Endothelial cell of umbilical vein (primary cell): ENCODE measurements around the gene CCDC38. TPM values are rescaled to one million over a fixed set of nuclear protein-coding genes. Genes with fewer than 3 reads are reported as not detected.

ENCODE experiments used
- BruUV-seq: library from RNA; stranded (reverse); fragments of 400-500 nt; replicated peaks from 2 replicates; lab custom pipeline; 2021; lab: Mats Ljungman, UMichigan
- CTCF ChIA-PET: fragments of 300-600, 350-600 bp; sonication (Branson Sonifier 250); formaldehyde crosslinking; loops from one replicate; lab custom pipeline; 2021; ENCODE audit warnings: antibody characterized with exemption, inconsistent platforms; lab: Charles Lee
- POLR2A ChIA-PET: fragments of 300-600, 350-600 bp; sonication (Branson Sonifier 250); formaldehyde crosslinking; loops from one replicate; lab custom pipeline; 2021; ENCODE audit warnings: antibody characterized with exemption, inconsistent platforms; lab: Charles Lee
- DNase-seq: peaks from one replicate; pipeline ENCODE4 v3.0.0-alpha.2; 2011; ENCODE audit warnings: low read depth, low spot score
- FAIRE-seq: peaks from 2 replicates; lab custom pipeline; 2011; peaks lifted over from hg19 to GRCh38; lab: Jason Lieb, UNC
- H2AFZ ChIP-seq: 2 replicates; pipeline ENCODE4 v1.6.0; 2012; ENCODE audit warnings: low read depth, low read length, control low read depth, inconsistent platforms
- H3K27ac ChIP-seq: 2 replicates; pipeline ENCODE4 v1.5.1; 2011; ENCODE audit warnings: low read depth, mild to moderate bottlenecking, control low read depth, low read length, moderate library complexity; ENCODE audit not compliant: insufficient read depth
- H3K27me3 ChIP-seq, 2 experiments: 2 replicates each; pipeline versions ENCODE4 v1.6.0 to v1.6.1; 2011; ENCODE audit warnings: low read length in 2 of 2, mixed read lengths in 1 of 2; ENCODE audit not compliant: control insufficient read depth in 2 of 2, insufficient read depth in 2 of 2
- H3K36me3 ChIP-seq, 2 experiments: 2 replicates in 1 of 2; 3 replicates in 1 of 2; pipeline ENCODE4 v1.5.1; 2011; ENCODE audit warnings: low read length in 2 of 2, mild to moderate bottlenecking in 1 of 2, moderate library complexity in 1 of 2; ENCODE audit not compliant: control insufficient read depth in 2 of 2, insufficient read depth in 2 of 2; ENCODE audit errors: extremely low read depth in 1 of 2
- H3K4me1 ChIP-seq: 3 replicates; pipeline ENCODE4 v1.5.1; 2011; ENCODE audit warnings: mild to moderate bottlenecking, low read length; ENCODE audit not compliant: control insufficient read depth, insufficient read depth; ENCODE audit errors: extremely low read depth
- H3K4me2 ChIP-seq: 2 replicates; pipeline ENCODE4 v1.6.1; 2011; ENCODE audit warnings: low read length, control low read depth, mixed read lengths; ENCODE audit not compliant: insufficient read depth
- H3K4me3 ChIP-seq, 3 experiments: fragments of 200-600 bp in 1 of 3; sonication (generic), shearing (Covaris generic) in 1 of 3; replicated peaks in 1 of 3; 2 replicates each; pipeline ENCODE4 v1.5.1; 2011 to 2016; ENCODE audit warnings: control low read depth in 3 of 3, low read length in 3 of 3, mild to moderate bottlenecking in 2 of 3, inconsistent platforms in 1 of 3, low read depth in 1 of 3, moderate library complexity in 1 of 3; ENCODE audit not compliant: insufficient read depth in 1 of 3
- H3K79me2 ChIP-seq: 2 replicates; pipeline ENCODE4 v1.6.0; 2012; ENCODE audit warnings: low read length, inconsistent platforms; ENCODE audit not compliant: control insufficient read depth, insufficient read depth
- H3K9ac ChIP-seq: replicated peaks from 2 replicates; pipeline ENCODE3; 2011; ENCODE audit warnings: low read length, control low read depth; ENCODE audit not compliant: insufficient read depth; ENCODE audit errors: extremely low read depth
- H3K9me1 ChIP-seq: replicated peaks from 3 replicates; pipeline ENCODE4 v1.6.0; 2011; ENCODE audit warnings: mild to moderate bottlenecking, low read length; ENCODE audit not compliant: control insufficient read depth, insufficient read depth; ENCODE audit errors: extremely low read depth
- H3K9me3 ChIP-seq: replicated peaks from 2 replicates; pipeline ENCODE4 v1.5.1; 2012; ENCODE audit warnings: low read length, inconsistent platforms; ENCODE audit not compliant: control insufficient read depth, insufficient read depth
- H4K20me1 ChIP-seq: replicated peaks from 2 replicates; pipeline ENCODE3; 2011; ENCODE audit warnings: mild to moderate bottlenecking, low read length; ENCODE audit not compliant: control insufficient read depth, insufficient read depth; ENCODE audit errors: extremely low read depth
- EZH2 ChIP-seq: IDR thresholded peaks from 2 replicates; pipeline ENCODE4 v1.6.1; 2012; ENCODE audit warnings: borderline replicate concordance, low read depth, mild to moderate bottlenecking, moderate library complexity, low read length, inconsistent platforms; ENCODE audit not compliant: severe bottlenecking
- FOS ChIP-seq: IDR thresholded peaks from 2 replicates; pipeline ENCODE4 v1.6.1; 2011; ENCODE audit warnings: mild to moderate bottlenecking, low read length, moderate library complexity, borderline replicate concordance; ENCODE audit not compliant: insufficient read depth
- GATA2 ChIP-seq: IDR thresholded peaks from 2 replicates; pipeline ENCODE4 v1.7.0; 2011; ENCODE audit warnings: low read depth, mild to moderate bottlenecking, moderate library complexity, mixed read lengths, low read length; ENCODE audit not compliant: insufficient read length, insufficient read depth
- JUN ChIP-seq: IDR thresholded peaks from 2 replicates; pipeline ENCODE4 v1.6.1; 2011; ENCODE audit warnings: borderline replicate concordance, low read depth; ENCODE audit not compliant: insufficient read length, insufficient read depth
- MAX ChIP-seq: IDR thresholded peaks from 2 replicates; pipeline ENCODE4 v1.6.1; 2011; ENCODE audit not compliant: insufficient read depth, insufficient read length
- MYC ChIP-seq: IDR thresholded peaks from one replicate; pipeline ENCODE4 v1.6.1; 2011; ENCODE audit warnings: mild to moderate bottlenecking, low read depth, low read length
- POLR2A ChIP-seq: IDR thresholded peaks from 2 replicates; pipeline ENCODE4 v1.6.1; 2012; ENCODE audit warnings: low read depth, mild to moderate bottlenecking, control low read depth, low read length
- POLR2AphosphoS5 ChIP-seq: IDR thresholded peaks from 2 replicates; pipeline ENCODE4 v1.6.1; 2012; ENCODE audit warnings: low read depth, mild to moderate bottlenecking, control low read depth, low read length, moderate library complexity; ENCODE audit not compliant: insufficient read depth
- dilution Hi-C: fragments of 300-500 bp; cut with MboI; formaldehyde crosslinking; loops from one replicate; pipeline ENCODE4 v1.15.0; 2019; ENCODE audit warnings: low sequenced_read_pairs; ENCODE audit not compliant: extremely low pct_ligation_motif_present
- intact Hi-C: fragments of 100-400 bp; cut with micrococcal nuclease; formaldehyde crosslinking; loops from one replicate; pipeline ENCODE4 v1.10.0; 2022
- polyA plus RNA-seq, 4 experiments: library from polyadenylated mRNA; depleted of rRNA in 3 of 4; stranded (reverse) in 3 of 4; unstranded in 1 of 4; fragments of >200 nt; gene quantifications; 2 replicates each; pipeline versions ENCODE4 v1.2.1 to v1.2.3, GENCODE V29; 2011 to 2012; ENCODE audit warnings: missing spikeins in 1 of 4
- total RNA-seq: library from RNA; stranded (reverse); gene quantifications from 2 replicates; pipeline ENCODE4 v1.2.3, GENCODE V29; 2021
- TF ChIP-seq, protein P1 (sequence below), 2 donors: IDR thresholded peaks; 1 replicate in 1 of 2; 2 replicates in 1 of 2; pipeline ENCODE4 v1.5.1; 2011; ENCODE audit warnings: low read length in 2 of 2, mild to moderate bottlenecking in 2 of 2, moderate library complexity in 2 of 2, control low read depth in 1 of 2, inconsistent platforms in 1 of 2, low read depth in 1 of 2; ENCODE audit not compliant: insufficient read depth in 1 of 2; ENCODE audit errors: extremely low read depth in 1 of 2

Gene CCDC38
- total and polyA plus RNA-seq, 2 donors (not counting 3 experiments of a cell fraction or from before 2014, with no cell fraction given): not detected

- H2AFZ ChIP-seq: no peak overlapping the region
- FAIRE-seq (no peak), DNase-seq (no peak)
- BruUV-seq: no TSS peak
- H3K79me2 ChIP-seq: no peaks in the 10 kb centered on the region
- ChIA-PET POLR2A (no interaction called here), CTCF (interaction anchor here (1.6 kb wide), 1 partner anchor 323 kb away, joined by 6 read pairs; no protein-coding TSS in a partner anchor)
- dilution Hi-C loops (no loop called here), intact Hi-C loops (no loop called here)
- H3K9me3 ChIP-seq: no peaks in the 10 kb centered on the region
- no peaks in the 10 kb centered on the region for H3K36me3 ChIP-seq
- no peak overlapping the region for H3K27ac ChIP-seq
- no peak overlapping the region for H3K9ac ChIP-seq
- no peak overlapping the region for H3K4me2 ChIP-seq
- TF ChIP-seq, protein P1, sequence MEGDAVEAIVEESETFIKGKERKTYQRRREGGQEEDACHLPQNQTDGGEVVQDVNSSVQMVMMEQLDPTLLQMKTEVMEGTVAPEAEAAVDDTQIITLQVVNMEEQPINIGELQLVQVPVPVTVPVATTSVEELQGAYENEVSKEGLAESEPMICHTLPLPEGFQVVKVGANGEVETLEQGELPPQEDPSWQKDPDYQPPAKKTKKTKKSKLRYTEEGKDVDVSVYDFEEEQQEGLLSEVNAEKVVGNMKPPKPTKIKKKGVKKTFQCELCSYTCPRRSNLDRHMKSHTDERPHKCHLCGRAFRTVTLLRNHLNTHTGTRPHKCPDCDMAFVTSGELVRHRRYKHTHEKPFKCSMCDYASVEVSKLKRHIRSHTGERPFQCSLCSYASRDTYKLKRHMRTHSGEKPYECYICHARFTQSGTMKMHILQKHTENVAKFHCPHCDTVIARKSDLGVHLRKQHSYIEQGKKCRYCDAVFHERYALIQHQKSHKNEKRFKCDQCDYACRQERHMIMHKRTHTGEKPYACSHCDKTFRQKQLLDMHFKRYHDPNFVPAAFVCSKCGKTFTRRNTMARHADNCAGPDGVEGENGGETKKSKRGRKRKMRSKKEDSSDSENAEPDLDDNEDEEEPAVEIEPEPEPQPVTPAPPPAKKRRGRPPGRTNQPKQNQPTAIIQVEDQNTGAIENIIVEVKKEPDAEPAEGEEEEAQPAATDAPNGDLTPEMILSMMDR (IDR thresholded peaks at IDR 0.05; ENCODE audit: extremely low read depth in 1 of 2, insufficient read depth in 1 of 2, low read depth in 1 of 2, low read length in 2 of 2): no peak
- TF ChIP-seq JUN: no peak
- no peak for TF ChIP-seq EZH2
- TF ChIP-seq POLR2AphosphoS5: no peak
- TF ChIP-seq GATA2: no peak
- TF ChIP-seq MAX: no peak
- TF ChIP-seq FOS: no peak
- no peak for TF ChIP-seq POLR2A
- no peak for TF ChIP-seq MYC
- no peak overlapping the region for H3K4me3 ChIP-seq
- H3K4me1 ChIP-seq: no peaks in the 10 kb centered on the region
- peaks cover 22% of the 10 kb centered on the region in 2 experiments for H3K27me3 ChIP-seq
- no peaks in the 10 kb centered on the region for H4K20me1 ChIP-seq
- no peaks in the 10 kb centered on the region for H3K9me1 ChIP-seq
Observed at GRCh38 chr12:95898081-95898480, 44.3 kb downstream of the CCDC38 start.
